HL-60 (cell line): ENCODE measurements around the gene APOL1.

Experiments used
- GABPA ChIP-seq: IDR thresholded peaks from 2 replicates; pipeline ENCODE4 v1.6.1; 2012; ENCODE audit warnings: low read depth
- POLR2AphosphoS5 ChIP-seq: IDR thresholded peaks from 2 replicates; pipeline ENCODE4 v1.6.1; 2012; ENCODE audit warnings: low read depth
- TF ChIP-seq, protein P1 (sequence below): IDR thresholded peaks from one replicate; pipeline ENCODE4 v1.5.1; 2011; ENCODE audit warnings: low read length, control low read depth, inconsistent platforms; ENCODE audit not compliant: insufficient read depth
- TF ChIP-seq, protein P2 (sequence below): IDR thresholded peaks from 2 replicates; pipeline ENCODE4 v1.6.1; 2012; ENCODE audit warnings: low read depth; ENCODE audit not compliant: insufficient replicate concordance

DNA sequence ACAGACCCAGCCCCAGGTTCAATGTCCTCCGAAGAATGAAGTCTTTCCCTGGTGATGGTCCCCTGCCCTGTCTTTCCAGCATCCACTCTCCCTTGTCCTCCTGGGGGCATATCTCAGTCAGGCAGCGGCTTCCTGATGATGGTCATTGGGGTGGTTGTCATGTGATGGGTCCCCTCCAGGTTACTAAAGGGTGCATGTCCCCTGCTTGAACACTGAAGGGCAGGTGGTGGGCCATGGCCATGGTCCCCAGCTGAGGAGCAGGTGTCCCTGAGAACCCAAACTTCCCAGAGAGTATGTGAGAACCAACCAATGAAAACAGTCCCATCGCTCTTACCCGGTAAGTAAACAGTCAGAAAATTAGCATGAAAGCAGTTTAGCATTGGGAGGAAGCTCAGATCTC, 14.1 kb downstream of the APOL1 start:
- TF ChIP-seq, protein P1, sequence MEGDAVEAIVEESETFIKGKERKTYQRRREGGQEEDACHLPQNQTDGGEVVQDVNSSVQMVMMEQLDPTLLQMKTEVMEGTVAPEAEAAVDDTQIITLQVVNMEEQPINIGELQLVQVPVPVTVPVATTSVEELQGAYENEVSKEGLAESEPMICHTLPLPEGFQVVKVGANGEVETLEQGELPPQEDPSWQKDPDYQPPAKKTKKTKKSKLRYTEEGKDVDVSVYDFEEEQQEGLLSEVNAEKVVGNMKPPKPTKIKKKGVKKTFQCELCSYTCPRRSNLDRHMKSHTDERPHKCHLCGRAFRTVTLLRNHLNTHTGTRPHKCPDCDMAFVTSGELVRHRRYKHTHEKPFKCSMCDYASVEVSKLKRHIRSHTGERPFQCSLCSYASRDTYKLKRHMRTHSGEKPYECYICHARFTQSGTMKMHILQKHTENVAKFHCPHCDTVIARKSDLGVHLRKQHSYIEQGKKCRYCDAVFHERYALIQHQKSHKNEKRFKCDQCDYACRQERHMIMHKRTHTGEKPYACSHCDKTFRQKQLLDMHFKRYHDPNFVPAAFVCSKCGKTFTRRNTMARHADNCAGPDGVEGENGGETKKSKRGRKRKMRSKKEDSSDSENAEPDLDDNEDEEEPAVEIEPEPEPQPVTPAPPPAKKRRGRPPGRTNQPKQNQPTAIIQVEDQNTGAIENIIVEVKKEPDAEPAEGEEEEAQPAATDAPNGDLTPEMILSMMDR = no peak
- TF ChIP-seq GABPA (no peak), POLR2AphosphoS5 (no peak)
- TF ChIP-seq, protein P2, sequence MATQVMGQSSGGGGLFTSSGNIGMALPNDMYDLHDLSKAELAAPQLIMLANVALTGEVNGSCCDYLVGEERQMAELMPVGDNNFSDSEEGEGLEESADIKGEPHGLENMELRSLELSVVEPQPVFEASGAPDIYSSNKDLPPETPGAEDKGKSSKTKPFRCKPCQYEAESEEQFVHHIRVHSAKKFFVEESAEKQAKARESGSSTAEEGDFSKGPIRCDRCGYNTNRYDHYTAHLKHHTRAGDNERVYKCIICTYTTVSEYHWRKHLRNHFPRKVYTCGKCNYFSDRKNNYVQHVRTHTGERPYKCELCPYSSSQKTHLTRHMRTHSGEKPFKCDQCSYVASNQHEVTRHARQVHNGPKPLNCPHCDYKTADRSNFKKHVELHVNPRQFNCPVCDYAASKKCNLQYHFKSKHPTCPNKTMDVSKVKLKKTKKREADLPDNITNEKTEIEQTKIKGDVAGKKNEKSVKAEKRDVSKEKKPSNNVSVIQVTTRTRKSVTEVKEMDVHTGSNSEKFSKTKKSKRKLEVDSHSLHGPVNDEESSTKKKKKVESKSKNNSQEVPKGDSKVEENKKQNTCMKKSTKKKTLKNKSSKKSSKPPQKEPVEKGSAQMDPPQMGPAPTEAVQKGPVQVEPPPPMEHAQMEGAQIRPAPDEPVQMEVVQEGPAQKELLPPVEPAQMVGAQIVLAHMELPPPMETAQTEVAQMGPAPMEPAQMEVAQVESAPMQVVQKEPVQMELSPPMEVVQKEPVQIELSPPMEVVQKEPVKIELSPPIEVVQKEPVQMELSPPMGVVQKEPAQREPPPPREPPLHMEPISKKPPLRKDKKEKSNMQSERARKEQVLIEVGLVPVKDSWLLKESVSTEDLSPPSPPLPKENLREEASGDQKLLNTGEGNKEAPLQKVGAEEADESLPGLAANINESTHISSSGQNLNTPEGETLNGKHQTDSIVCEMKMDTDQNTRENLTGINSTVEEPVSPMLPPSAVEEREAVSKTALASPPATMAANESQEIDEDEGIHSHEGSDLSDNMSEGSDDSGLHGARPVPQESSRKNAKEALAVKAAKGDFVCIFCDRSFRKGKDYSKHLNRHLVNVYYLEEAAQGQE = no peak
